HG03175 (cell line): ENCODE data around the gene RUNX2.

Source experiments
- ATAC-seq: cut with Tn5 transposase; IDR thresholded peaks from one replicate; pipeline ENCODE4 v1.9.1; 2021; ENCODE audit warnings: mild to moderate bottlenecking, moderate library complexity; ENCODE audit not compliant: unreplicated experiment

Gene RUNX2

GRCh38 chr6:45576648-45577624, 248.8 kb downstream of the RUNX2 start:
- no peak for ATAC-seq

GRCh38 chr6:45577836-45578504, 249.8 kb downstream of the RUNX2 start:
- no peak for ATAC-seq

DNA sequence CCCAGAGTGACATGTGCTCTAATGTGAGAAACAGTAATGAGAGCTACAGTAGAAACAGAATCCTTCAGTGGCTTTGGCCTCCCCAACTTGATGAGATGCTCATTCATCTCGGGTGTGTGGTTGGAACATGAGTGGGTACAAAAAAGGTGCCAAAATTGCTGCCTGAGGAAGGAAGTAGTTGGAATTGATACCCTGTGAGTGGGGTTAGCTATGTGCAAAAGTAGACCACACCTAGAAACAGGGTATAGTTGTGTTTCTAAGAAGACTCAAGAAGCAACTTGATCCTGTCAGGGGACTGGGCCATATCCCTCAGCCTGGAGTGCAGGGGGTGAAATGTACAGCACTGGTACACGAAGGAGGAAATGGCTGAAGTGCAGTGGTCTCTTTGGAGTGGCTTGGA, 256.0 kb downstream of the RUNX2 start:
- no peak for ATAC-seq

GRCh38 chr6:45586216-45587171, 258.4 kb downstream of the RUNX2 start:
- no peak for ATAC-seq

DNA sequence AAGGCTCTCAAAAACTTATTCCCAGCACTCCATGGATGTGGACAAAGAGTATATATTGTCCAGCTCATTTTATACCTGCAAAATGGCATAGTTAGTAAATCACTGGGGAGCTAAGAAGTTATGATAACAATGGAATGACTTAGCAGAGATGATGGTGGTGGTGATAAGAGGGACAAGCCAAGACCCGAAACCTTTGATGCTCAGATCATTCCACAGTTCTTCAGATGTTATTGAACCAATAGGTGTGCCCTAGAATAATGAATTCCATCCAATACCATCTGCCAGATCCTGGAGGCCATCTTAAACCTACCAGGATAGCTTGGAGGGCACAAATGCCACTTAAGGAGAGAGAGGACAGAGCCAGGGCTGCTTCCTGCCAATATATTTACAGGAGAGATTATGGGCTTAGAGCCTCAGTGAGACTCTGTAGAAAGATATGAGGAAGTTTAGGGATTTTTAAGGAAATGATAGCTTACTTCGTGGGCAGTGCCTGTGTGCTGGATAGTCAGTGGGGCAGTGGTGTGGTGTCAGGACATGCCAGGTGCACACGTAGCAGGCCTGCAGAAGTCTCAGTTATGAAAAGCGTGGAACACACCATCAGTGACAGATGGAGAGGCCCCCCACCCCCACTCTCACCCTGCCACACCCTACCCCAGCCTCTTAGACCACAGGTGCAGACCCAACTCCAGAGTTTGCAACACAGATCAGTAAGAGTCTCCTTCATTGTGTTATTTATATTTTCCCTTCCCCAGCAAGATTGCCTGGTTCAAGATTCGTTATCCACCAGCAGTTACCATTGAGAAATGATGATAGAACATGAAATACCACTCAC, 259.3 kb downstream of the RUNX2 start:
- ATAC-seq: no peak

GRCh38 chr6:45589367-45589766, 261.2 kb downstream of the RUNX2 start:
- no peak for ATAC-seq

DNA sequence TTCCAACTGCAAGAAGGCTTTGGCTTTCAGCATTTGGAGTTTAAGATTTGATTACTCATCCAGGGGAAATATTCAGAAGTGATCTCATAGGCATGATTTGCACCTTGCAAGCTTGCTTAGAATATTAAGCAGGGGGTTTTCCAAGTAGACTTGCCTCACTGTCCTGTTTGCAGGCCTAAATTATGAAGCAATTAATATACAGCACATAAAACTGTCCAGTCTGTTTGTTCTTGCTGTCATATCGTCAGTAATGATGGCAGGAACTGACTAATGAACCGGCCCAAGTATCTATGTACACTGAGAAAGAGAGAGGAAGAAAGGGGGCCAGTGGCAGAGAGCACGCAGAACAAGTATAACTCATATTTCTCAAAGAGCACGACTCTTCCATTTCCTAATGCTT, 262.1 kb downstream of the RUNX2 start:
- no peak for ATAC-seq

DNA sequence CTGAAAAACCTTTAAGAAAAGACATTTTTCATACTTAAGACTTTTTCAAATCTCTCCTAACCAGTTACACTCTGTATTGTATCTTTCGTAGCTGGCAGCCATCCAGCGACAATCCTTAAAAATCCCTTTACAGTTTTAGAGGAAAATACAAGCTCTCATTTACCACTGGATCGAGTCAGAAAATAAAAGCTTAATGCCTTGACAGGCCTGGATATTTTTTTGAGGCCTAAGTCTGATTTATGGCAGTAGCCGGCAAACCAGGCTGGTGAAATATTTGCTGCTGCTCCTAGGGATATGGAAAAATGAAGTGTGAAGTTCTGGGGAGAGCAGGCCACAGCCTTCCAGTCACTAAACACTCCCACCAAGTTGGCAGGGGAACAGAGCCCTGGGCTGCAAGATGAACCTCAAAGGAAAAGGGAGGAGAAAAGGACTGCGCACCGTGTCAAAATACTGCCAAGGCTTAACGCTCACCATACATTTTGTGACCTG, 262.6 kb downstream of the RUNX2 start:
- no peak for ATAC-seq

- no peak for ATAC-seq
Observed at GRCh38 chr6:45591306-45591705, 263.2 kb downstream of the RUNX2 start.

DNA sequence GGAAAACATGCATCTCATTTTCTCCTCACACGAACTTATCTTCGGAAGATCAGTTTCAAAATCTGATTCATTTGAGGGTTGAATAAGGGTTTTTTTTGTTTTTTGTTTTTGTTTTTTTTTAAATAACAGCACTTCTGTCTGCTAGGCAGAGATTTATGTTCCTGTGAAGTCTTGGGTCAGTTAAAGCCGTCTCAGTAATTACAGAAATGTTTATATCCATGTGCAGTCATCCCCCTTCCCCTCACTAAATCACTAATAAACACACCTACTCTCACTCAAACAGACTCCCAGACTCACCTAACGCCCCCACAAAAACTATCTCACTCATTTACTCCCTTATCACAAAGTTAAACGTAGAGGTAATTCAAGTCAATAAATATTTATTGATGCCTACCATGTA, 263.8 kb downstream of the RUNX2 start:
- ATAC-seq: no peak

DNA sequence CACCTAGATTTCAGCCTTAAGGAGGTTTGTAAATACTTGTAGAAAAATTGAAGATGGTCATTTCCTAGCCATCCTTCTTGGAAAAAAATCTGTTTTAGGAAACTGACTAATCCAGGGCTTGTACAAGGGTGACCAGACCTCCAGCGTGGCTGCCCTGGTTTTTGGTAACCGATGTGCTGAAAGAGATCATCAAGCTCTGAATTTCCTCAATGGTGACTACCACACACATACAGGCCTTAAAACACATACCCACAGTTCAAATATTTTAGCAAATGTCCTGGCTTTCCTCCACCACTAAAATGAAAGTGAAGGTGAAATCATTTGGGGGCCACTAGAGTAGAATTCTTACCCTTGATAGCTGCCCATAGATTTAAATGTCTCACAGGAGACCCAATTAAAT, 264.9 kb downstream of the RUNX2 start:
- no peak for ATAC-seq

DNA sequence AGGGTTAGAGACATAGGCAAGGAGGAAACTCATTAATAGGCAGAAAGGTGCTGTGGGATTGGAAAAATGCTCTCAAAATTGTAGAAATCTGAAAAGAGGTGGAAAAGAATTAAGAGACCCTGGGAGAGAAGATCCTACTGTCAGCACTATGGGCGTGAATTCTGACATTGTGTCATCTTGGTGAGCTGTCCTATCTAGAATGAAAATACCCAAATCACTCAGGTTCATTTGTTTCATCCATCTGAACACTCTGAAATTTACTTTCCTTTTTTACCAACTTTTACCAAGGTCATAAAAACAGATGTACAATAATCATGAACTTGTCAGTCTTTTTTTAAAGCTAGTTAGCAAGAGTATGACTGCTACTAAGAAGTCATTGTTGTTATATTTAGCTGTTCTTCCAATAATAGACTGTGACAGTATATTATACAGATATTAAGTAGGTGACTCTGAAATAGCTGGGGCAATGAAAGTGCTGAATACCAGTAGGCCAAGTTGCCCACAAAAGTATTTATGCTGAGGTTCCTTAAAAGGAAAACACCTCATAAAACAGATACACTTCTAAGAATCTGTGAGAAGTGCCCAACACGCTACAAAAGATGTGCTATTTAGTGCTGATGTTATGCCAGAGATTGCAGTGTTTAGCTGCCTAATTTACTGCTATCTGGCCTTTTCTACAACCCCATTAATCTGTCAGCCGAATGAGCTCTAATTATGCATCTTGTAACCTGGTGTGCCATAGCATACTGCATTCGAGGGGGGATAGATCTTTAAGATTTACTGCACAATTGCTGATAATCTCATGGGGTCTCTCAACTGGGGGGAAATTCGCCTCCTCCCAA, 267.1 kb downstream of the RUNX2 start:
- ATAC-seq: no peak

GRCh38 chr6:45597424-45597823, 269.3 kb downstream of the RUNX2 start:
- no peak for ATAC-seq

DNA sequence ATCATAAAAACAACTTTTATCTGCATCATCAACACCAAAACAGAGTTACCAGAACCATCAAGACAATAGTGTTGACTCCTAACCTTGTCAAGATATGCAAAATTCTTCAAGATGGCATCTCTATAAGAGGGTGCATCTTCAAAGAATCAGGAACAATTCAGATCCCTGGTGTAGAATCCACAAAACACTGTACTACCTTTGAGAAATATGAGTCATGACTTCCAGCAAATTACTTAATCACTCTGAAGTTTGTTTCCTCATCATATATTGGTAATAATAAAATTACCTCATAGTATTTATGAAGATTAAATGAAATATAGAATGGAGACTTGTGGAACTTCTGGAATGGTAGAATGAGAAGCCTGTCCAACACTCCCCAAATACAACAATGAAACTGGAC, 270.9 kb downstream of the RUNX2 start:
- no peak for ATAC-seq

- ATAC-seq: no peak
Observed at GRCh38 chr6:45605971-45606370, 277.8 kb downstream of the RUNX2 start.

DNA sequence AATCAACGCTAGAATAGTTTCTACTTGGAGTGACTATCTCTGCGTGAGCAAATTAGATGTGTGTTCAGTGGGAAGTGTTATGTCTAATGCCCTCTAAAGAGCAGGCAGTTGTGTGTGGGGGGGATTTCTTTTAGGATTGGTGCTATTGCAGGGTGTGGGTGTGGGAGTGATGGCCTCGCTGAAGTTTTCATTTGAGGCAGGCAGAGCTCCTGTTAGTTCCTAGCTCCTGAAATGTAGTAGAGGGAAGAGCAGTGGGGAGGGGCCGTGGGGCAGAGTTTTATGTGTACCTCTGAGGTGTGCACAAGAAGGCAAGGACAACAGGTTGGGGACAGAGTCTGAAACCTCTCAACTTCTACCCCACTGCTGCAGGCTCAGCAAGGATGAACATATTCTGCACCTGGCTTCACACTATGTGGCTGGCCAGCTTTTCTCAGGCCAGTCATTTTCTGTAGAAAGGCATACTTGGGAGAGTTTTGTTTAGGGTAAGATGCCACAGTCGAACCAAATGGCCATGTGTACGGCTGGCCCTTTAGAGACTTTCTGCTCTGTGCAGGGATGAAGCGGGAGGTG, 278.8 kb downstream of the RUNX2 start:
- no peak for ATAC-seq

- no peak for ATAC-seq
Observed at GRCh38 chr6:45607798-45608197, 279.7 kb downstream of the RUNX2 start.

DNA sequence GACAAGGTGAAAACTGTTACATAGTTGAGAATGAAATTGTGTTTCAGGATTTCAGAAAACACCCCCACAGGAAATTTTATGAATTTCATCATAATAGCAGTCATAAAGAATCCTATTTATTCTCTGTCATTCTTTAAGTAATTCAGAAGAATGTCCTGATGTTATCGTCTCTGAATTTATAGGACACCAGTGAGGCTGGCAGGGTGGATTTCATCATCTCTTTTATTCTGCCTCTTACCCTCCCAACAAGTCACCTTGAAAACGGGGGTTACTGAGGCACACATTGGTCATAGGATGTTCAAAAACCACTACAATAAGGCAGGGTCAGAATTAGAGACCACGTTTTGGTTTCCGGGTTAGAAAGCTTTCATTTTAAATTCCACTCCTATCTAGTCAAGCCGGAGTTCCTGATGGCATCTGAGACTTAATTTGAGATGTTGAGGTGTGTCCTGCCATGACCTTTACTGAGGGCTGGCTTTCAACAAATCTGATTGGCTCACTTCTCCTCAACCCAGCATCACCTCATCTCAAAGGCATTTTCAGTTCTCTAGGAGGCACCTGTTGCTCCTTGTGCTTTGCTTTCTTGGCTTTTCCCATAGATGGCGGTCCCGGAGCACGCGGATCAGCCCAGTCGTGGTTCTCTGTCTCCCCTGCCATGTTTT, 280.3 kb downstream of the RUNX2 start:
- ATAC-seq: no peak
